ENCODE results near the gene ABCA10. TPM values are rescaled to one million over a fixed set of nuclear protein-coding genes. Genes with fewer than 3 reads are reported as not detected.

The ABCA10 gene
- total RNA-seq, 6 donors from 2014 or later = 1.8 to 29.3 (median 5.1) TPM

- H3K27me3 ChIP-seq = no peaks in the 10 kb centered on the region
- ATAC-seq (ENCODE audit: low FRiP score in 2 of 2) (no peak), DNase-seq (no peak)
- peaks cover 0 to 6% (median 2%) of the 10 kb centered on the region in 4 donors for H3K4me1 ChIP-seq
- H3K27ac ChIP-seq = no peak overlapping the region
- TF ChIP-seq POLR2AphosphoS5 (IDR thresholded peaks at IDR 0.05) = no peak
- TF ChIP-seq EP300 (IDR thresholded peaks at IDR 0.05) = no peak
- TF ChIP-seq, protein P1, sequence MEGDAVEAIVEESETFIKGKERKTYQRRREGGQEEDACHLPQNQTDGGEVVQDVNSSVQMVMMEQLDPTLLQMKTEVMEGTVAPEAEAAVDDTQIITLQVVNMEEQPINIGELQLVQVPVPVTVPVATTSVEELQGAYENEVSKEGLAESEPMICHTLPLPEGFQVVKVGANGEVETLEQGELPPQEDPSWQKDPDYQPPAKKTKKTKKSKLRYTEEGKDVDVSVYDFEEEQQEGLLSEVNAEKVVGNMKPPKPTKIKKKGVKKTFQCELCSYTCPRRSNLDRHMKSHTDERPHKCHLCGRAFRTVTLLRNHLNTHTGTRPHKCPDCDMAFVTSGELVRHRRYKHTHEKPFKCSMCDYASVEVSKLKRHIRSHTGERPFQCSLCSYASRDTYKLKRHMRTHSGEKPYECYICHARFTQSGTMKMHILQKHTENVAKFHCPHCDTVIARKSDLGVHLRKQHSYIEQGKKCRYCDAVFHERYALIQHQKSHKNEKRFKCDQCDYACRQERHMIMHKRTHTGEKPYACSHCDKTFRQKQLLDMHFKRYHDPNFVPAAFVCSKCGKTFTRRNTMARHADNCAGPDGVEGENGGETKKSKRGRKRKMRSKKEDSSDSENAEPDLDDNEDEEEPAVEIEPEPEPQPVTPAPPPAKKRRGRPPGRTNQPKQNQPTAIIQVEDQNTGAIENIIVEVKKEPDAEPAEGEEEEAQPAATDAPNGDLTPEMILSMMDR (IDR thresholded peaks at IDR 0.05) = no peak
- no peak for TF ChIP-seq POLR2A (IDR thresholded peaks at IDR 0.05)
- H3K4me3 ChIP-seq = no peak overlapping the region
- no peaks in the 10 kb centered on the region for H3K36me3 ChIP-seq
- WGBS, 2 donors = 83% methylated on average over 3 of the region's 3 CpGs
- peaks cover 0 to 10% (median 2%) of the 10 kb centered on the region in 4 donors for H3K9me3 ChIP-seq
These were observed 8.3 kb upstream of the ABCA10 start for GRCh38 chr17:69236946-69237345.

- ATAC-seq (ENCODE audit: low FRiP score in 2 of 2) (no peak), DNase-seq (no peak)
- Histone ChIP-seq H3K27ac (no peak overlapping the region), H3K9me3 (peaks cover 0 to 10% (median 2%) of the 10 kb centered on the region in 4 donors), H3K27me3 (no peaks in the 10 kb centered on the region), H3K36me3 (no peaks in the 10 kb centered on the region), H3K4me3 (no peak overlapping the region), H3K4me1 (peaks cover 0 to 6% (median 2%) of the 10 kb centered on the region in 4 donors)
- TF ChIP-seq EP300 (IDR thresholded peaks at IDR 0.05) = no peak
- TF ChIP-seq POLR2A (IDR thresholded peaks at IDR 0.05) = no peak
- TF ChIP-seq, protein P1 (IDR thresholded peaks at IDR 0.05) = no peak
- 63 to 69% methylated on average over 2 of the region's 2 CpGs for WGBS, 2 donors
These were observed 7.8 kb upstream of the ABCA10 start for GRCh38 chr17:69236464-69236863.

- H3K27ac ChIP-seq = no peak overlapping the region
- DNase-seq (peak in 1 of 2 donors; percentile 66), ATAC-seq (ENCODE audit: low FRiP score in 2 of 2) (peak; percentile 84 to 93)
- H3K4me1 ChIP-seq = peaks cover 0 to 6% (median 2%) of the 10 kb centered on the region in 4 donors
- no peaks in the 10 kb centered on the region for H3K36me3 ChIP-seq
- 0 to 6% methylated on average over 1 of the region's 1 CpG for WGBS, 2 donors
- no peak for TF ChIP-seq POLR2A (IDR thresholded peaks at IDR 0.05)
- TF ChIP-seq, protein P1 (IDR thresholded peaks at IDR 0.05) = peak; percentile 39 to 80 (median 58)
- H3K4me3 ChIP-seq = no peak overlapping the region
- no peaks in the 10 kb centered on the region for H3K27me3 ChIP-seq
- peaks cover 0 to 10% (median 2%) of the 10 kb centered on the region in 4 donors for H3K9me3 ChIP-seq
These were observed 6.9 kb upstream of the ABCA10 start for GRCh38 chr17:69235338-69236058.

- DNase-seq (no peak), ATAC-seq (ENCODE audit: low FRiP score in 2 of 2) (no peak)
- Histone ChIP-seq H3K9me3 (peaks cover 0 to 10% (median 2%) of the 10 kb centered on the region in 4 donors), H3K36me3 (no peaks in the 10 kb centered on the region), H3K4me1 (peaks cover 0 to 6% (median 2%) of the 10 kb centered on the region in 4 donors), H3K27ac (no peak overlapping the region), H3K4me3 (no peak overlapping the region), H3K27me3 (no peaks in the 10 kb centered on the region)
- TF ChIP-seq EP300 (IDR thresholded peaks at IDR 0.05) (no peak), POLR2A (IDR thresholded peaks at IDR 0.05) (no peak), POLR2AphosphoS5 (IDR thresholded peaks at IDR 0.05) (no peak)
- TF ChIP-seq, protein P1 (IDR thresholded peaks at IDR 0.05) = no peak
These were observed 4.0 kb upstream of the ABCA10 start for GRCh38 chr17:69232650-69233049.

GRCh38 chr17:69231521-69231920 lies 2.9 kb upstream of the ABCA10 start:
- WGBS, 2 donors = 88 to 95% methylated on average over 1 of the region's 1 CpG
- Histone ChIP-seq H3K27ac (no peak overlapping the region), H3K4me1 (peaks cover 0 to 6% (median 2%) of the 10 kb centered on the region in 4 donors), H3K4me3 (no peak overlapping the region), H3K27me3 (no peaks in the 10 kb centered on the region), H3K9me3 (peaks cover 0 to 10% (median 2%) of the 10 kb centered on the region in 4 donors), H3K36me3 (no peaks in the 10 kb centered on the region)
- ATAC-seq (ENCODE audit: low FRiP score in 2 of 2) (no peak), DNase-seq (no peak)
- TF ChIP-seq EP300 (IDR thresholded peaks at IDR 0.05) (no peak), POLR2A (IDR thresholded peaks at IDR 0.05) (no peak), POLR2AphosphoS5 (IDR thresholded peaks at IDR 0.05) (no peak)
- TF ChIP-seq, protein P1 (IDR thresholded peaks at IDR 0.05) = no peak
